ENCODE data around the gene WLS.
"Not testable (repeated sequence)": the region's sequence is repeated elsewhere in the genome, so short reads cannot be mapped to it uniquely, and the experiment has no call there.

WLS gene
- 0 to 2.7 (median 0.22) reads per million in 4 experiments for total RNA-seq

GRCh38 chr1:68232289-68233148 lies at the start of gene WLS:
WLS (minus strand) TSS chr1:68232523; CDS start chr1:68232299, 224 bp downstream.
- DNase-seq, result no peak

- no peak for DNase-seq
These were observed 48.0 kb upstream of the WLS start for GRCh38 chr1:68280286-68280685.

- DNase-seq, result no peak
These were observed 47.5 kb upstream of the WLS start for GRCh38 chr1:68279846-68280245.

GRCh38 chr1:68278221-68278620 lies 45.9 kb upstream of the WLS start:
- no peak for DNase-seq

- no peak for DNase-seq
These were observed 44.1 kb upstream of the WLS start for GRCh38 chr1:68276448-68276847.

- no peak for DNase-seq
These were observed 41.2 kb upstream of the WLS start for GRCh38 chr1:68273530-68273929.

- DNase-seq, result no peak
These were observed 39.3 kb upstream of the WLS start for GRCh38 chr1:68271596-68271995.

- DNase-seq, result no peak
These were observed 38.6 kb upstream of the WLS start for GRCh38 chr1:68270951-68271350.

GRCh38 chr1:68269637-68270430 lies 37.5 kb upstream of the WLS start:
- DNase-seq, result no peak

- DNase-seq, result no peak
These were observed 36.7 kb upstream of the WLS start for GRCh38 chr1:68268896-68269483.

- DNase-seq, result not testable (repeated sequence)
These were observed 24.5 kb upstream of the WLS start for GRCh38 chr1:68256824-68257223.

- DNase-seq, result no peak
These were observed 23.0 kb upstream of the WLS start for GRCh38 chr1:68255301-68255700.

GRCh38 chr1:68254667-68255226 lies 22.4 kb upstream of the WLS start:
- DNase-seq, result no peak

- DNase-seq, result no peak
These were observed 4.7 kb upstream of the WLS start for GRCh38 chr1:68237040-68237439.

GRCh38 chr1:68234094-68234493 lies 1.8 kb upstream of the WLS start:
- no peak for DNase-seq

GRCh38 chr1:68233202-68233601 lies 879 bp upstream of the WLS start:
- no peak for DNase-seq

- DNase-seq, result no peak
These were observed 565 bp downstream of the WLS start for GRCh38 chr1:68231627-68232288.

GRCh38 chr1:68230901-68231626 lies 1.3 kb downstream of the WLS start:
- DNase-seq, result no peak

GRCh38 chr1:68230484-68230802 lies 1.9 kb downstream of the WLS start:
- no peak for DNase-seq

GRCh38 chr1:68229650-68230483 lies 2.5 kb downstream of the WLS start:
- no peak for DNase-seq

GRCh38 chr1:68228851-68229250 lies 3.5 kb downstream of the WLS start:
- DNase-seq, result no peak

Measured in effector CD8-positive, alpha-beta T cell (primary cell).